K562 (cell line): ENCODE measurements around the gene S100A4.

Experiments
- CTBP1 ChIP-seq: fragments of 450-650 bp; IDR thresholded peaks from 2 replicates; pipeline ENCODE4 v1.6.1; 2016; ENCODE audit warnings: borderline replicate concordance
- EP300 ChIP-seq: IDR thresholded peaks from 2 replicates; pipeline ENCODE4 v1.6.1; 2012; ENCODE audit warnings: low read length, improper control_type of control experiment
- HINFP ChIP-seq: fragments of 450-650 bp; conservative IDR thresholded peaks from 2 replicates; pipeline ENCODE4 v1.6.1; 2016; ENCODE audit warnings: missing genetic modification characterization, low read depth, mild to moderate bottlenecking, control low read depth, missing compliant biosample characterization
- HNRNPL ChIP-seq: fragments of 200-400 bp; formaldehyde crosslinking; IDR thresholded peaks from 2 replicates; pipeline ENCODE4 v1.6.1; 2017; ENCODE audit warnings: low read depth, mild to moderate bottlenecking, low read length
- KLF16 ChIP-seq: IDR thresholded peaks from 2 replicates; pipeline ENCODE4 v1.6.1; 2016; ENCODE audit warnings: antibody characterized with exemption
- MCM7 ChIP-seq, 2 experiments: fragments of 450-650 bp; IDR thresholded peaks; 2 replicates each; pipeline ENCODE4 v1.6.1; 2016 to 2018
- MXI1 ChIP-seq: IDR thresholded peaks from 2 replicates; pipeline ENCODE4 v1.6.1; 2011; ENCODE audit warnings: low read depth, mild to moderate bottlenecking, improper control_type of control experiment, low read length
- NCOA2 ChIP-seq, 2 experiments: fragments of 450-650 bp; IDR thresholded peaks; 2 replicates each; pipeline ENCODE4 v1.6.1; 2018; ENCODE audit warnings: mild to moderate bottlenecking in 2 of 2, moderate library complexity in 1 of 2; ENCODE audit not compliant: partially characterized antibody in 2 of 2
- POLR2A ChIP-seq: fragments of 450-650 bp; conservative IDR thresholded peaks from 2 replicates; pipeline ENCODE4 v1.6.1; 2016
- ZBTB33 ChIP-seq: sonication (generic); formaldehyde crosslinking; IDR thresholded peaks from 2 replicates; pipeline ENCODE4 v1.8.1; 2023; ENCODE audit warnings: mild to moderate bottlenecking, missing genetic modification reagents
- TF ChIP-seq, protein P1 (sequence below), 3 experiments: IDR thresholded peaks in 2 of 3; conservative IDR thresholded peaks in 1 of 3; 2 replicates each; pipeline ENCODE4 v1.5.1; 2011 to 2012; ENCODE audit warnings: low read length in 3 of 3, mild to moderate bottlenecking in 3 of 3, control low read depth in 2 of 3, improper control_type of control experiment in 1 of 3, inconsistent platforms in 1 of 3, low read depth in 1 of 3, mixed read lengths in 1 of 3, moderate library complexity in 1 of 3; ENCODE audit not compliant: insufficient read depth in 2 of 3
- TF ChIP-seq, protein P2 (sequence below): fragments of 250-450 bp; sonication (Bioruptor Pico); IDR thresholded peaks from 2 replicates; pipeline ENCODE4 v1.4.0; 2020
- TF ChIP-seq, protein P3 (sequence below): sonication (generic); formaldehyde crosslinking; IDR thresholded peaks from 2 replicates; pipeline ENCODE4 v1.4.0; 2020; ENCODE audit warnings: mild to moderate bottlenecking, missing genetic modification reagents

GRCh38 chr1:153583976-153584375, 38.4 kb upstream of the S100A4 start:
- TF ChIP-seq KLF16 (no peak), NCOA2 (IDR thresholded peaks at IDR 0.05; ENCODE audit: partially characterized antibody in 2 of 2) (no peak), POLR2A (no peak), ZBTB33 (CRISPR knock-in tag) (no peak), CTBP1 (no peak), MCM7 (IDR thresholded peaks at IDR 0.05) (no peak), MXI1 (no peak), HINFP (no peak), HNRNPL (no peak), EP300 (no peak)
- TF ChIP-seq, protein P1, sequence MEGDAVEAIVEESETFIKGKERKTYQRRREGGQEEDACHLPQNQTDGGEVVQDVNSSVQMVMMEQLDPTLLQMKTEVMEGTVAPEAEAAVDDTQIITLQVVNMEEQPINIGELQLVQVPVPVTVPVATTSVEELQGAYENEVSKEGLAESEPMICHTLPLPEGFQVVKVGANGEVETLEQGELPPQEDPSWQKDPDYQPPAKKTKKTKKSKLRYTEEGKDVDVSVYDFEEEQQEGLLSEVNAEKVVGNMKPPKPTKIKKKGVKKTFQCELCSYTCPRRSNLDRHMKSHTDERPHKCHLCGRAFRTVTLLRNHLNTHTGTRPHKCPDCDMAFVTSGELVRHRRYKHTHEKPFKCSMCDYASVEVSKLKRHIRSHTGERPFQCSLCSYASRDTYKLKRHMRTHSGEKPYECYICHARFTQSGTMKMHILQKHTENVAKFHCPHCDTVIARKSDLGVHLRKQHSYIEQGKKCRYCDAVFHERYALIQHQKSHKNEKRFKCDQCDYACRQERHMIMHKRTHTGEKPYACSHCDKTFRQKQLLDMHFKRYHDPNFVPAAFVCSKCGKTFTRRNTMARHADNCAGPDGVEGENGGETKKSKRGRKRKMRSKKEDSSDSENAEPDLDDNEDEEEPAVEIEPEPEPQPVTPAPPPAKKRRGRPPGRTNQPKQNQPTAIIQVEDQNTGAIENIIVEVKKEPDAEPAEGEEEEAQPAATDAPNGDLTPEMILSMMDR (IDR thresholded peaks at IDR 0.05 in 2 of 3, conservative IDR thresholded peaks at IDR 0.05 in 1 of 3; ENCODE audit: insufficient read depth in 2 of 3, low read depth in 1 of 3, low read length in 3 of 3) = no peak
- TF ChIP-seq, protein P2, sequence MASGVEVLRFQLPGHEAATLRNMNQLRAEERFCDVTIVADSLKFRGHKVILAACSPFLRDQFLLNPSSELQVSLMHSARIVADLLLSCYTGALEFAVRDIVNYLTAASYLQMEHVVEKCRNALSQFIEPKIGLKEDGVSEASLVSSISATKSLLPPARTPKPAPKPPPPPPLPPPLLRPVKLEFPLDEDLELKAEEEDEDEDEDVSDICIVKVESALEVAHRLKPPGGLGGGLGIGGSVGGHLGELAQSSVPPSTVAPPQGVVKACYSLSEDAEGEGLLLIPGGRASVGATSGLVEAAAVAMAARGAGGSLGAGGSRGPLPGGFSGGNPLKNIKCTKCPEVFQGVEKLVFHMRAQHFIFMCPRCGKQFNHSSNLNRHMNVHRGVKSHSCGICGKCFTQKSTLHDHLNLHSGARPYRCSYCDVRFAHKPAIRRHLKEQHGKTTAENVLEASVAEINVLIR (CRISPR knock-in tag) = no peak
- TF ChIP-seq, protein P3, sequence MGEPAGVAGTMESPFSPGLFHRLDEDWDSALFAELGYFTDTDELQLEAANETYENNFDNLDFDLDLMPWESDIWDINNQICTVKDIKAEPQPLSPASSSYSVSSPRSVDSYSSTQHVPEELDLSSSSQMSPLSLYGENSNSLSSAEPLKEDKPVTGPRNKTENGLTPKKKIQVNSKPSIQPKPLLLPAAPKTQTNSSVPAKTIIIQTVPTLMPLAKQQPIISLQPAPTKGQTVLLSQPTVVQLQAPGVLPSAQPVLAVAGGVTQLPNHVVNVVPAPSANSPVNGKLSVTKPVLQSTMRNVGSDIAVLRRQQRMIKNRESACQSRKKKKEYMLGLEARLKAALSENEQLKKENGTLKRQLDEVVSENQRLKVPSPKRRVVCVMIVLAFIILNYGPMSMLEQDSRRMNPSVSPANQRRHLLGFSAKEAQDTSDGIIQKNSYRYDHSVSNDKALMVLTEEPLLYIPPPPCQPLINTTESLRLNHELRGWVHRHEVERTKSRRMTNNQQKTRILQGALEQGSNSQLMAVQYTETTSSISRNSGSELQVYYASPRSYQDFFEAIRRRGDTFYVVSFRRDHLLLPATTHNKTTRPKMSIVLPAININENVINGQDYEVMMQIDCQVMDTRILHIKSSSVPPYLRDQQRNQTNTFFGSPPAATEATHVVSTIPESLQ (CRISPR knock-in tag) = no peak
